Right lobe of liver (tissue), 6 donors: ENCODE measurements around the gene TNKS2. TPM values are rescaled to one million over a fixed set of nuclear protein-coding genes. Genes with fewer than 3 reads are reported as not detected.
"Not testable (repeated sequence)": the region's sequence is repeated elsewhere in the genome, so short reads cannot be mapped to it uniquely, and the experiment has no call there.

Experiments
- ATAC-seq, 4 donors: fragments of 200-7000 bp; cut with Tn5 transposase; one replicate each; pipeline ENCODE4 v1.9.1; 2020; ENCODE audit warnings: mild to moderate bottlenecking in 4 of 4, moderate library complexity in 4 of 4
- DNase-seq, 3 donors: peaks; one replicate each; pipeline ENCODE4 v3.0.0-alpha.2; 2020
- H3K27ac ChIP-seq, 3 donors: fragments of 200-600 bp; one replicate each; pipeline ENCODE4 v1.8.0; 2022
- H3K27me3 ChIP-seq, 2 donors: fragments of 200-600 bp; one replicate each; pipeline ENCODE4 v1.8.0; 2022
- H3K36me3 ChIP-seq, 4 donors: fragments of 200-600 bp; sonication (generic) in 1 of 4; one replicate each; pipeline versions ENCODE4 v1.5.1 to v1.8.0; 2017 to 2022; ENCODE audit warnings: control low read depth in 1 of 4
- H3K4me1 ChIP-seq, 4 donors: fragments of 200-600 bp; sonication (generic) in 1 of 4; one replicate each; pipeline versions ENCODE4 v1.5.1 to v1.8.0; 2017 to 2022; ENCODE audit warnings: control low read depth in 1 of 4
- H3K4me3 ChIP-seq, 3 donors: fragments of 200-600 bp; one replicate each; pipeline ENCODE4 v1.8.0; 2022
- H3K9me3 ChIP-seq, 4 donors: fragments of 200-600 bp; sonication (generic) in 1 of 4; one replicate each; pipeline versions ENCODE4 v1.5.1 to v1.8.0; 2017 to 2022; ENCODE audit warnings: control low read depth in 1 of 4
- CTCF ChIP-seq, 4 donors: fragments of 200-600 bp in 3 of 4; fragments of 450-650 bp in 1 of 4; IDR thresholded peaks; one replicate each; pipeline versions ENCODE4 v1.5.1 to v1.8.0; 2016 to 2022; ENCODE audit warnings: antibody characterized with exemption in 4 of 4, mild to moderate bottlenecking in 2 of 4
- POLR2A ChIP-seq: fragments of 450-650 bp; IDR thresholded peaks from one replicate; pipeline ENCODE4 v1.6.1; 2017; ENCODE audit warnings: antibody characterized with exemption, mild to moderate bottlenecking
- WGBS: methylation state at CpG from one replicate; pipeline ENCODE4 v1.1.6; 2018; ENCODE audit warnings: low coverage, low lambda C conversion rate; ENCODE audit not compliant: insufficient coverage; ENCODE audit errors: missing lambda C conversion rate; 5-methylcytosine and 5-hydroxymethylcytosine counted together
- intact Hi-C, 2 donors: fragments of 100-400 bp; cut with DNase I; formaldehyde crosslinking; loops; one replicate each; pipeline versions ENCODE4 v1.11.2 to v1.14.1; 2022
- total RNA-seq, 6 experiments: library from RNA; depleted of rRNA in 2 of 6; stranded (reverse); fragments of >200 nt in 2 of 6; fragmentation: NEBNext Ultra II Directional in 3 of 6; extraction: Animal tissue kit (Norgen Biotek cat#: 25700) in 3 of 6; gene quantifications; one replicate each; pipeline versions ENCODE4 v1.1.0 to v1.2.4, GENCODE V29; 2016 to 2023
- donor health status: DM: no; HTN: yes; CAD: no.
- donor health status: DM: no; HTN: no; CAD: no.
- donor health status: DM: no; HTN: no; CAD: no.
- donor health status: DM: no; HTN: yes; CAD: no.
- donor health status: DM: no; HTN: yes; CAD: no.

Gene TNKS2
- total RNA-seq, 6 experiments from 2014 or later: 11.5 to 16.6 (median 15.1) TPM

- Histone ChIP-seq H3K4me1 (peaks cover 0 to 50% (median 9%) of the 10 kb centered on the region in 4 donors), H3K4me3 (no peak overlapping the region), H3K36me3 (peaks cover 0 to 2% (median 0%) of the 10 kb centered on the region in 4 donors), H3K27ac (no peak overlapping the region), H3K9me3 (no peaks in the 10 kb centered on the region), H3K27me3 (no peaks in the 10 kb centered on the region)
- TF ChIP-seq CTCF (IDR thresholded peaks at IDR 0.05) (no peak), POLR2A (no peak)
- ATAC-seq (no peak), DNase-seq (no peak)
- WGBS: 57% methylated on average over 1 of the region's 1 CpG
- intact Hi-C loops: no loop called here
These were observed 2.5 kb downstream of the TNKS2 start for GRCh38 chr10:91800756-91801155.

- ATAC-seq: peak in 1 of 4 donors; percentile 64
- H3K4me3 ChIP-seq: no peak overlapping the region
- intact Hi-C loops: no loop called here
- DNase-seq: no peak
- peaks cover 0 to 45% (median 6%) of the 10 kb centered on the region in 4 donors for H3K4me1 ChIP-seq
- 79% methylated on average over 3 of the region's 3 CpGs for WGBS
- H3K27me3 ChIP-seq: no peaks in the 10 kb centered on the region
- no peak overlapping the region for H3K27ac ChIP-seq
- peaks cover 0 to 2% (median 0%) of the 10 kb centered on the region in 4 donors for H3K36me3 ChIP-seq
- no peaks in the 10 kb centered on the region for H3K9me3 ChIP-seq
- TF ChIP-seq CTCF (IDR thresholded peaks at IDR 0.05): no peak
- TF ChIP-seq POLR2A: no peak
These were observed 5.3 kb downstream of the TNKS2 start for GRCh38 chr10:91803386-91804125.

GRCh38 chr10:91804126-91804510, 5.9 kb downstream of the TNKS2 start:
- Histone ChIP-seq H3K9me3 (no peaks in the 10 kb centered on the region), H3K4me3 (no peak overlapping the region), H3K27me3 (no peaks in the 10 kb centered on the region), H3K36me3 (peaks cover 0 to 2% (median 0%) of the 10 kb centered on the region in 4 donors), H3K27ac (no peak overlapping the region), H3K4me1 (peaks cover 0 to 45% (median 6%) of the 10 kb centered on the region in 4 donors)
- no peak for TF ChIP-seq POLR2A
- ATAC-seq: peak; percentile 48 to 78 (median 64)
- DNase-seq: no peak
- intact Hi-C loops: no loop called here

- peaks cover 0 to 2% (median 0%) of the 10 kb centered on the region in 4 donors for H3K36me3 ChIP-seq
- no peaks in the 10 kb centered on the region for H3K27me3 ChIP-seq
- H3K9me3 ChIP-seq: no peaks in the 10 kb centered on the region
- ATAC-seq (no peak), DNase-seq (no peak)
- intact Hi-C loops: no loop called here
- H3K4me3 ChIP-seq: no peak overlapping the region
- no peak overlapping the region for H3K27ac ChIP-seq
- TF ChIP-seq CTCF (IDR thresholded peaks at IDR 0.05) (no peak), POLR2A (no peak)
- 95% methylated on average over 2 of the region's 2 CpGs for WGBS
- peaks cover 0 to 36% (median 6%) of the 10 kb centered on the region in 4 donors for H3K4me1 ChIP-seq
These were observed 7.0 kb downstream of the TNKS2 start for GRCh38 chr10:91805110-91805838.

GRCh38 chr10:91807264-91807663, 9.0 kb downstream of the TNKS2 start:
- WGBS: 96% methylated on average over 10 of the region's 14 CpGs
- H3K27me3 ChIP-seq, ATAC-seq, intact Hi-C loops, H3K36me3 ChIP-seq, H3K27ac ChIP-seq, H3K9me3 ChIP-seq, H3K4me3 ChIP-seq, DNase-seq: not testable (repeated sequence)
- H3K4me1 ChIP-seq: peaks cover 0 to 28% (median 6%) of the 10 kb centered on the region in 4 donors
